ENCODE measurements around the gene VEPH1.

DNA sequence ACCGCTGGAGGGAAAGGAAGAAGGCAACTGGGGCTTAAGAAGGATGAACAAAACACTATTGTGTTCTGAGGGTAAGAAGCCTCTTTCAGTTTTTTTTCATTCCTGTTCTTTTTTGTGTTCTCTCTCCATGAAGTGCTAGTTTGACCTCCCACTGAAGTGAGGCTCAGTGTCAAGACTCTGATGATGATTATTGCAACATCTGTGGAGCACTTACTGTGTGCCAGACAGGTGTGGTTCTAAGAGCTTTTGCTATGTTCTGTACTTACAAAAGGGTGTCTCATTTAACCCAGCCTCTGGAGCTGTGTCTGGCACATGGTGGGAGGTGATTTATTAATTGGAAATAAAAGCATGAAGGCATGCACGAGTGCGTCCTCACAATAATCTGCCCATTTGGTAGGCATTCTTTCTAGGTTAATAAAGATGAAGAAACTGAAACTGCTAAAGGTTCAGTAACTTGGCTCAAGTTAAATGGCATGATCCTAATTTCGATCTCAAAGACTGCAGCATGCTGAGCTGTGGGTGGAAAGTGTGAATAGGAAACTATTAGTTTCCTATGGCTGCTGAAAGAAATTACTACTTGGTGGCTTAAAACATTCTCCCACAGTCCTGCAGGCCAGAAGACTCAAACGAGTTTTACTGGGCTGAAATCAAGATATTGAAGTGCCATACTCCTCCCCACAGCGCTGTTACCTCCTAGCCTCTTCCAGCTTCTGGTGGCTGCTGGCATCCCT, 38.5 kb upstream of the VEPH1 start:
- TF ChIP-seq, protein P1, sequence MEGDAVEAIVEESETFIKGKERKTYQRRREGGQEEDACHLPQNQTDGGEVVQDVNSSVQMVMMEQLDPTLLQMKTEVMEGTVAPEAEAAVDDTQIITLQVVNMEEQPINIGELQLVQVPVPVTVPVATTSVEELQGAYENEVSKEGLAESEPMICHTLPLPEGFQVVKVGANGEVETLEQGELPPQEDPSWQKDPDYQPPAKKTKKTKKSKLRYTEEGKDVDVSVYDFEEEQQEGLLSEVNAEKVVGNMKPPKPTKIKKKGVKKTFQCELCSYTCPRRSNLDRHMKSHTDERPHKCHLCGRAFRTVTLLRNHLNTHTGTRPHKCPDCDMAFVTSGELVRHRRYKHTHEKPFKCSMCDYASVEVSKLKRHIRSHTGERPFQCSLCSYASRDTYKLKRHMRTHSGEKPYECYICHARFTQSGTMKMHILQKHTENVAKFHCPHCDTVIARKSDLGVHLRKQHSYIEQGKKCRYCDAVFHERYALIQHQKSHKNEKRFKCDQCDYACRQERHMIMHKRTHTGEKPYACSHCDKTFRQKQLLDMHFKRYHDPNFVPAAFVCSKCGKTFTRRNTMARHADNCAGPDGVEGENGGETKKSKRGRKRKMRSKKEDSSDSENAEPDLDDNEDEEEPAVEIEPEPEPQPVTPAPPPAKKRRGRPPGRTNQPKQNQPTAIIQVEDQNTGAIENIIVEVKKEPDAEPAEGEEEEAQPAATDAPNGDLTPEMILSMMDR (IDR thresholded peaks at IDR 0.05): no peak
- no peak for TF ChIP-seq POLR2A (IDR thresholded peaks at IDR 0.05)

All from Peyer's patch (tissue), 4 donors.